ENCODE measurements around the gene AMPD3. TPM values are rescaled to one million over a fixed set of nuclear protein-coding genes. Genes with fewer than 3 reads are reported as not detected.

The AMPD3 gene
- total RNA-seq, 2 experiments from 2014 or later: 18.8 to 21.1 TPM

- Mint-ChIP-seq H3K27me3 (peaks cover 2% of the 10 kb centered on the region), H3K4me3 (peak overlapping the region; percentile 90), H3K27ac (no peak overlapping the region), H3K4me1 (peaks cover 20% of the 10 kb centered on the region), H3K9me3 (peaks cover 6% of the 10 kb centered on the region), H3K36me3 (peaks cover 2% of the 10 kb centered on the region)
- ATAC-seq (ENCODE audit: low read depth) (no peak), DNase-seq (no peak)
- POLR2A ChIA-PET: interaction anchor here (0.7 to 2.5 kb wide), 4 partner anchors 12 to 126 kb away, joined by 3 to 22 read pairs (median 4); no protein-coding TSS in a partner anchor
Observed at GRCh38 chr11:10539339-10539738, 84.3 kb downstream of the AMPD3 start.

GRCh38 chr11:10540546-10540914, 85.5 kb downstream of the AMPD3 start:
- Mint-ChIP-seq H3K36me3 (peaks cover 2% of the 10 kb centered on the region), H3K27ac (peak overlapping the region; percentile 75), H3K27me3 (peaks cover 2% of the 10 kb centered on the region), H3K4me1 (peaks cover 20% of the 10 kb centered on the region), H3K4me3 (peak overlapping the region; percentile 90), H3K9me3 (peaks cover 7% of the 10 kb centered on the region)
- POLR2A ChIA-PET: interaction anchor here (1.0 to 2.5 kb wide), 9 partner anchors 9 to 127 kb away, joined by 3 to 22 read pairs (median 4); no protein-coding TSS in a partner anchor
- DNase-seq (no peak), ATAC-seq (ENCODE audit: low read depth) (peak; percentile 14)

- H3K27me3 Mint-ChIP-seq: peaks cover 3% of the 10 kb centered on the region
- ATAC-seq (ENCODE audit: low read depth) (peak; percentile 97), DNase-seq (peak; percentile 99)
- peaks cover 17% of the 10 kb centered on the region for H3K4me1 Mint-ChIP-seq
- peak within 1 kb of the TSS; percentile 90 for H3K4me3 Mint-ChIP-seq
- POLR2A ChIA-PET: interaction anchor here (0.6 to 2.5 kb wide), 8 partner anchors 10 to 127 kb away, joined by 3 to 22 read pairs (median 4); no protein-coding TSS in a partner anchor
- peaks cover 7% of the 10 kb centered on the region for H3K9me3 Mint-ChIP-seq
- peak within 1 kb of the TSS; percentile 75 for H3K27ac Mint-ChIP-seq
- H3K36me3 Mint-ChIP-seq: peaks cover 2% of the 10 kb centered on the region
Observed at GRCh38 chr11:10540915-10541560, 86.0 kb downstream of the AMPD3 start, which contains the start of gene RNF141. RNF141 (minus strand) TSS chr11:10541187; CDS start chr11:10534158, 7,029 bp downstream.

GRCh38 chr11:10541561-10541930, 86.5 kb downstream of the AMPD3 start:
- Mint-ChIP-seq H3K36me3 (peaks cover 2% of the 10 kb centered on the region), H3K27me3 (peaks cover 6% of the 10 kb centered on the region), H3K9me3 (peaks cover 7% of the 10 kb centered on the region), H3K27ac (peak overlapping the region; percentile 70), H3K4me3 (peak overlapping the region; percentile 90), H3K4me1 (peaks cover 14% of the 10 kb centered on the region)
- DNase-seq (no peak), ATAC-seq (ENCODE audit: low read depth) (no peak)
- POLR2A ChIA-PET: interaction anchor here (0.6 to 2.5 kb wide), 7 partner anchors 10 to 90 kb away, joined by 3 to 22 read pairs (median 5); no protein-coding TSS in a partner anchor

GRCh38 chr11:10542776-10543175, 87.7 kb downstream of the AMPD3 start:
- H3K36me3 Mint-ChIP-seq: peaks cover 2% of the 10 kb centered on the region
- no peak overlapping the region for H3K4me3 Mint-ChIP-seq
- DNase-seq (no peak), ATAC-seq (ENCODE audit: low read depth) (no peak)
- H3K27ac Mint-ChIP-seq: no peak overlapping the region
- POLR2A ChIA-PET: no interaction called here
- peaks cover 7% of the 10 kb centered on the region for H3K9me3 Mint-ChIP-seq
- peaks cover 14% of the 10 kb centered on the region for H3K4me1 Mint-ChIP-seq
- H3K27me3 Mint-ChIP-seq: peaks cover 8% of the 10 kb centered on the region

- Mint-ChIP-seq H3K4me1 (peaks cover 11% of the 10 kb centered on the region), H3K4me3 (no peak overlapping the region), H3K9me3 (peaks cover 7% of the 10 kb centered on the region), H3K27ac (no peak overlapping the region), H3K36me3 (peaks cover 2% of the 10 kb centered on the region), H3K27me3 (peaks cover 8% of the 10 kb centered on the region)
- no peak for ATAC-seq (ENCODE audit: low read depth)
- DNase-seq: no peak
- POLR2A ChIA-PET: no interaction called here
Observed at GRCh38 chr11:10543782-10544181, 88.7 kb downstream of the AMPD3 start.

- peaks cover 2% of the 10 kb centered on the region for H3K36me3 Mint-ChIP-seq
- POLR2A ChIA-PET: no interaction called here
- DNase-seq (no peak), ATAC-seq (ENCODE audit: low read depth) (no peak)
- H3K27me3 Mint-ChIP-seq: peaks cover 10% of the 10 kb centered on the region
- peaks cover 7% of the 10 kb centered on the region for H3K9me3 Mint-ChIP-seq
- H3K4me3 Mint-ChIP-seq: no peak overlapping the region
- peaks cover 9% of the 10 kb centered on the region for H3K4me1 Mint-ChIP-seq
- H3K27ac Mint-ChIP-seq: no peak overlapping the region
Observed at GRCh38 chr11:10544491-10545465, 89.7 kb downstream of the AMPD3 start.

- H3K9me3 Mint-ChIP-seq: peaks cover 3% of the 10 kb centered on the region
- H3K36me3 Mint-ChIP-seq: no peaks in the 10 kb centered on the region
- ATAC-seq (ENCODE audit: low read depth): no peak
- no peak for DNase-seq
- no peaks in the 10 kb centered on the region for H3K4me1 Mint-ChIP-seq
- H3K27me3 Mint-ChIP-seq: peaks cover 24% of the 10 kb centered on the region
- POLR2A ChIA-PET: no interaction called here
- no peak overlapping the region for H3K27ac Mint-ChIP-seq
- no peak overlapping the region for H3K4me3 Mint-ChIP-seq
Observed at GRCh38 chr11:10550503-10551289, 95.6 kb downstream of the AMPD3 start.

GRCh38 chr11:10551290-10551592, 96.2 kb downstream of the AMPD3 start:
- H3K4me3 Mint-ChIP-seq: no peak overlapping the region
- ATAC-seq (ENCODE audit: low read depth) (no peak), DNase-seq (no peak)
- POLR2A ChIA-PET: no interaction called here
- H3K27me3 Mint-ChIP-seq: peaks cover 21% of the 10 kb centered on the region
- H3K9me3 Mint-ChIP-seq: peaks cover 3% of the 10 kb centered on the region
- no peaks in the 10 kb centered on the region for H3K36me3 Mint-ChIP-seq
- H3K4me1 Mint-ChIP-seq: no peaks in the 10 kb centered on the region
- no peak overlapping the region for H3K27ac Mint-ChIP-seq

GRCh38 chr11:10551845-10552352, 96.8 kb downstream of the AMPD3 start:
- Mint-ChIP-seq H3K9me3 (peaks cover 3% of the 10 kb centered on the region), H3K4me3 (no peak overlapping the region), H3K4me1 (no peaks in the 10 kb centered on the region), H3K36me3 (no peaks in the 10 kb centered on the region), H3K27me3 (peaks cover 26% of the 10 kb centered on the region), H3K27ac (no peak overlapping the region)
- DNase-seq (no peak), ATAC-seq (ENCODE audit: low read depth) (no peak)
- POLR2A ChIA-PET: no interaction called here

GRCh38 chr11:10556590-10556989, 101.5 kb downstream of the AMPD3 start:
- H3K9me3 Mint-ChIP-seq: peaks cover 3% of the 10 kb centered on the region
- H3K4me1 Mint-ChIP-seq: no peaks in the 10 kb centered on the region
- DNase-seq: no peak
- no peak overlapping the region for H3K4me3 Mint-ChIP-seq
- H3K27me3 Mint-ChIP-seq: peaks cover 19% of the 10 kb centered on the region
- POLR2A ChIA-PET: no interaction called here
- no peaks in the 10 kb centered on the region for H3K36me3 Mint-ChIP-seq
- ATAC-seq (ENCODE audit: low read depth): no peak
- H3K27ac Mint-ChIP-seq: no peak overlapping the region

Data from activated naive CD8-positive, alpha-beta T cell treated with anti-CD3 and anti-CD28 coated beads, Interleukin-2, amount 10 ng/mL, durations not matched to agents 7 days and 5 days (primary cell).